Measurements from ENCODE around the gene CAMTA1.
A peak's percentile ranks its signal among the peaks of the same experiment; 100 is the strongest.
"Not testable (repeated sequence)": the region's sequence is repeated elsewhere in the genome, so short reads cannot be mapped to it uniquely, and the experiment has no call there.

The CAMTA1 gene

GRCh38 chr1:7592120-7592798 is 807.0 kb downstream of the CAMTA1 start:
- Histone ChIP-seq H3K9ac (ENCODE audit: low read depth, low read length) (no peak overlapping the region), H3K4me3 (ENCODE audit: low read depth, low read length) (no peak overlapping the region), H3K9me3 (ENCODE audit: control insufficient read depth, insufficient read depth, low read length) (no peaks in the 10 kb centered on the region), H3K36me3 (ENCODE audit: control insufficient read depth, insufficient read depth, low read length) (no peaks in the 10 kb centered on the region), H3K4me1 (ENCODE audit: control insufficient read depth, insufficient read depth, low read length) (no peaks in the 10 kb centered on the region), H3K27me3 (ENCODE audit: control insufficient read depth, insufficient read depth, low read length) (no peaks in the 10 kb centered on the region), H3K27ac (ENCODE audit: low read depth, low read length) (no peak overlapping the region)

GRCh38 chr1:7594002-7594713 is 808.9 kb downstream of the CAMTA1 start:
- no peaks in the 10 kb centered on the region for H3K9me3 ChIP-seq (ENCODE audit: control insufficient read depth, insufficient read depth, low read length)
- H3K27ac ChIP-seq (ENCODE audit: low read depth, low read length) = no peak overlapping the region
- H3K9ac ChIP-seq (ENCODE audit: low read depth, low read length) = no peak overlapping the region
- H3K4me3 ChIP-seq (ENCODE audit: low read depth, low read length) = no peak overlapping the region
- no peaks in the 10 kb centered on the region for H3K4me1 ChIP-seq (ENCODE audit: control insufficient read depth, insufficient read depth, low read length)
- H3K36me3 ChIP-seq (ENCODE audit: control insufficient read depth, insufficient read depth, low read length) = no peaks in the 10 kb centered on the region
- H3K27me3 ChIP-seq (ENCODE audit: control insufficient read depth, insufficient read depth, low read length) = no peaks in the 10 kb centered on the region

- H3K27me3 ChIP-seq (ENCODE audit: control insufficient read depth, insufficient read depth, low read length) = no peaks in the 10 kb centered on the region
- no peaks in the 10 kb centered on the region for H3K4me1 ChIP-seq (ENCODE audit: control insufficient read depth, insufficient read depth, low read length)
- H3K27ac ChIP-seq (ENCODE audit: low read depth, low read length) = no peak overlapping the region
- H3K9ac ChIP-seq (ENCODE audit: low read depth, low read length) = no peak overlapping the region
- H3K36me3 ChIP-seq (ENCODE audit: control insufficient read depth, insufficient read depth, low read length) = no peaks in the 10 kb centered on the region
- no peaks in the 10 kb centered on the region for H3K9me3 ChIP-seq (ENCODE audit: control insufficient read depth, insufficient read depth, low read length)
- H3K4me3 ChIP-seq (ENCODE audit: low read depth, low read length) = no peak overlapping the region
Observed at GRCh38 chr1:7594714-7595295, 809.6 kb downstream of the CAMTA1 start.

GRCh38 chr1:7595336-7595735 is 810.1 kb downstream of the CAMTA1 start:
- no peaks in the 10 kb centered on the region for H3K36me3 ChIP-seq (ENCODE audit: control insufficient read depth, insufficient read depth, low read length)
- H3K9me3 ChIP-seq (ENCODE audit: control insufficient read depth, insufficient read depth, low read length) = no peaks in the 10 kb centered on the region
- no peaks in the 10 kb centered on the region for H3K4me1 ChIP-seq (ENCODE audit: control insufficient read depth, insufficient read depth, low read length)
- no peak overlapping the region for H3K27ac ChIP-seq (ENCODE audit: low read depth, low read length)
- H3K27me3 ChIP-seq (ENCODE audit: control insufficient read depth, insufficient read depth, low read length) = no peaks in the 10 kb centered on the region
- H3K9ac ChIP-seq (ENCODE audit: low read depth, low read length) = no peak overlapping the region
- H3K4me3 ChIP-seq (ENCODE audit: low read depth, low read length) = no peak overlapping the region

GRCh38 chr1:7596126-7596965 is 811.1 kb downstream of the CAMTA1 start:
- Histone ChIP-seq H3K36me3 (ENCODE audit: control insufficient read depth, insufficient read depth, low read length) (no peaks in the 10 kb centered on the region), H3K27me3 (ENCODE audit: control insufficient read depth, insufficient read depth, low read length) (no peaks in the 10 kb centered on the region), H3K9me3 (ENCODE audit: control insufficient read depth, insufficient read depth, low read length) (no peaks in the 10 kb centered on the region), H3K27ac (ENCODE audit: low read depth, low read length) (no peak overlapping the region), H3K9ac (ENCODE audit: low read depth, low read length) (no peak overlapping the region), H3K4me3 (ENCODE audit: low read depth, low read length) (no peak overlapping the region), H3K4me1 (ENCODE audit: control insufficient read depth, insufficient read depth, low read length) (no peaks in the 10 kb centered on the region)

- not testable (repeated sequence) for H3K27ac ChIP-seq (ENCODE audit: low read depth, low read length); H3K9me3 ChIP-seq (ENCODE audit: control insufficient read depth, insufficient read depth, low read length); H3K9ac ChIP-seq (ENCODE audit: low read depth, low read length); H3K36me3 ChIP-seq (ENCODE audit: control insufficient read depth, insufficient read depth, low read length); H3K4me1 ChIP-seq (ENCODE audit: control insufficient read depth, insufficient read depth, low read length); H3K27me3 ChIP-seq (ENCODE audit: control insufficient read depth, insufficient read depth, low read length); H3K4me3 ChIP-seq (ENCODE audit: low read depth, low read length)
Observed at GRCh38 chr1:7598058-7598457, 812.8 kb downstream of the CAMTA1 start.

- not testable (repeated sequence) for H3K27ac ChIP-seq (ENCODE audit: low read depth, low read length); H3K9me3 ChIP-seq (ENCODE audit: control insufficient read depth, insufficient read depth, low read length); H3K9ac ChIP-seq (ENCODE audit: low read depth, low read length); H3K27me3 ChIP-seq (ENCODE audit: control insufficient read depth, insufficient read depth, low read length); H3K36me3 ChIP-seq (ENCODE audit: control insufficient read depth, insufficient read depth, low read length); H3K4me3 ChIP-seq (ENCODE audit: low read depth, low read length)
- H3K4me1 ChIP-seq (ENCODE audit: control insufficient read depth, insufficient read depth, low read length) = peaks cover 12% of the 10 kb centered on the region
Observed at GRCh38 chr1:7604906-7605305, 819.7 kb downstream of the CAMTA1 start.

GRCh38 chr1:7606096-7606495 is 820.8 kb downstream of the CAMTA1 start:
- no peak overlapping the region for H3K9ac ChIP-seq (ENCODE audit: low read depth, low read length)
- no peaks in the 10 kb centered on the region for H3K36me3 ChIP-seq (ENCODE audit: control insufficient read depth, insufficient read depth, low read length)
- H3K4me1 ChIP-seq (ENCODE audit: control insufficient read depth, insufficient read depth, low read length) = peaks cover 12% of the 10 kb centered on the region
- no peak overlapping the region for H3K4me3 ChIP-seq (ENCODE audit: low read depth, low read length)
- peaks cover 6% of the 10 kb centered on the region; the same call in 1 of the 2 replicates for H3K9me3 ChIP-seq (ENCODE audit: control insufficient read depth, insufficient read depth, low read length)
- H3K27ac ChIP-seq (ENCODE audit: low read depth, low read length) = no peak overlapping the region
- H3K27me3 ChIP-seq (ENCODE audit: control insufficient read depth, insufficient read depth, low read length) = no peaks in the 10 kb centered on the region

- Histone ChIP-seq H3K27me3 (ENCODE audit: control insufficient read depth, insufficient read depth, low read length) (no peaks in the 10 kb centered on the region), H3K9me3 (ENCODE audit: control insufficient read depth, insufficient read depth, low read length) (peaks cover 6% of the 10 kb centered on the region; the same call in 1 of the 2 replicates), H3K4me3 (ENCODE audit: low read depth, low read length) (no peak overlapping the region), H3K9ac (ENCODE audit: low read depth, low read length) (no peak overlapping the region), H3K36me3 (ENCODE audit: control insufficient read depth, insufficient read depth, low read length) (no peaks in the 10 kb centered on the region), H3K27ac (ENCODE audit: low read depth, low read length) (no peak overlapping the region), H3K4me1 (ENCODE audit: control insufficient read depth, insufficient read depth, low read length) (peaks cover 12% of the 10 kb centered on the region)
Observed at GRCh38 chr1:7607097-7607496, 821.8 kb downstream of the CAMTA1 start.

- H3K9me3 ChIP-seq (ENCODE audit: control insufficient read depth, insufficient read depth, low read length) = peaks cover 6% of the 10 kb centered on the region; the same call in 1 of the 2 replicates
- H3K27me3 ChIP-seq (ENCODE audit: control insufficient read depth, insufficient read depth, low read length) = no peaks in the 10 kb centered on the region
- peak overlapping the region; percentile 51 for H3K9ac ChIP-seq (ENCODE audit: low read depth, low read length)
- no peaks in the 10 kb centered on the region for H3K36me3 ChIP-seq (ENCODE audit: control insufficient read depth, insufficient read depth, low read length)
- H3K4me1 ChIP-seq (ENCODE audit: control insufficient read depth, insufficient read depth, low read length) = peaks cover 12% of the 10 kb centered on the region
- peak overlapping the region; percentile 88 for H3K27ac ChIP-seq (ENCODE audit: low read depth, low read length)
- H3K4me3 ChIP-seq (ENCODE audit: low read depth, low read length) = no peak overlapping the region; the same call in 1 of the 2 replicates
Observed at GRCh38 chr1:7608628-7609305, 823.5 kb downstream of the CAMTA1 start.

Data from HUES48 (cell line).